Measurements from ENCODE around the gene CLCN6.

CLCN6 gene

DNA sequence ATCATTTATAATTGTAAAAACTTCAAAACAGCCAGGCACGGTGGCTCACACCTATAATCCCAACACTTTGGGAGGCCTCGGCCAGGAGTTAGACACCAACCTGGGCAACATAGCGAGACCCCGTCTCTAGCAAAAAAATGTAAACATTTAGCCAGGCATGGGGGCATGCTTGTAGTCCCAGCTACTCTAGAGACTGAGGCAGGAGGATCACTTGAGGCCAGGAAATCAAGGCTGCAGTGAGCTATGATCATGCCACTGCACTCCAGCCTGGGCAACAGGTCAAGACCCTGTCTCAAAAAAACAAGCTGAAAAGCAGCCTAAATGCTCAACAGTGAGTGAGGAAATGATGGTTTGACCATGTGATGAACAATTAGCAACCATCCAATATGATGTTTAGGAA lies 36.7 kb upstream of the CLCN6 start:
- no peak for TF ChIP-seq CTCF (IDR thresholded peaks at IDR 0.05; ENCODE audit: control extremely low read depth, extremely low read depth, low read depth, missing control alignments)
- DNase-seq (ENCODE audit: extremely low spot score) = no peak
- POLR2A ChIA-PET = interaction anchor here (0.7 kb wide), 1 partner anchor 198 kb away, joined by 4 read pairs; no protein-coding TSS in a partner anchor
- CTCF ChIA-PET = no interaction called here

- no peak for DNase-seq (ENCODE audit: extremely low spot score)
- CTCF ChIA-PET = no interaction called here
- TF ChIP-seq CTCF (IDR thresholded peaks at IDR 0.05; ENCODE audit: control extremely low read depth, extremely low read depth, low read depth, missing control alignments) = no peak
- POLR2A ChIA-PET = no interaction called here
These were observed 36.0 kb upstream of the CLCN6 start for GRCh38 chr1:11770011-11770410.

- DNase-seq (ENCODE audit: extremely low spot score) = no peak
- POLR2A ChIA-PET = no interaction called here
- no peak for TF ChIP-seq CTCF (IDR thresholded peaks at IDR 0.05; ENCODE audit: control extremely low read depth, extremely low read depth, low read depth, missing control alignments)
- CTCF ChIA-PET = no interaction called here
These were observed 34.4 kb upstream of the CLCN6 start for GRCh38 chr1:11771481-11772043.

- POLR2A ChIA-PET = no interaction called here
- no peak for DNase-seq (ENCODE audit: extremely low spot score)
- no peak for TF ChIP-seq CTCF (IDR thresholded peaks at IDR 0.05; ENCODE audit: control extremely low read depth, extremely low read depth, low read depth, missing control alignments)
- CTCF ChIA-PET = no interaction called here
These were observed 33.5 kb upstream of the CLCN6 start for GRCh38 chr1:11772458-11772857.

DNA sequence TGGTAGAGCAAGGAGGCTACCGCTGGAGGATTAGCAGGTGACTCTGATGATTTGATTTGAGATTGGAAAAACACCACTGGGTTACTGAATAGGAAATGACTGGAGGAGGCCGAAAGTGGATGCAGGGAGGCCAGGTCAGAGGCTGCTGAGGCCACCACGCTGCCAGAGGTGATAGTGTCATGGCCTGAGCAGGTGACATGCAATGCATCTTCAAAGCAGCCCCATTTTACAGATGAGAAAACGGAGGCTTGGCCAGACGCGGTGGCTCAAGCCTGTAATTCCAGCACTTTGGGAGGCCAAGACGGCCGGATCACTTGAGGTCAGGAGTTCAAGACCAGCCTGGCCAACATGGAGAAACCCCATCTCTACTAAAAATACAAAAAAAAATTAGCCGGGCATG lies 31.2 kb upstream of the CLCN6 start:
- CTCF ChIA-PET = interaction anchor here (1.2 kb wide), 1 partner anchor 10 kb away, joined by 3 read pairs; no protein-coding TSS in a partner anchor
- TF ChIP-seq CTCF (IDR thresholded peaks at IDR 0.05; ENCODE audit: control extremely low read depth, extremely low read depth, low read depth, missing control alignments) = no peak
- no peak for DNase-seq (ENCODE audit: extremely low spot score)
- POLR2A ChIA-PET = no interaction called here

- DNase-seq (ENCODE audit: extremely low spot score) = no peak
- ChIA-PET POLR2A (no interaction called here), CTCF (interaction anchor here (0.8 to 1.1 kb wide), 2 partner anchors 740 kb away, joined by 3 read pairs; no protein-coding TSS in a partner anchor)
- TF ChIP-seq CTCF (IDR thresholded peaks at IDR 0.05; ENCODE audit: control extremely low read depth, extremely low read depth, low read depth, missing control alignments) = no peak
These were observed 28.2 kb upstream of the CLCN6 start for GRCh38 chr1:11777658-11778322.
